Erythroblast (primary cell): ENCODE results near the gene SPO11.

Experiments
- GATA1 ChIP-seq: IDR thresholded peaks from 2 replicates; pipeline ENCODE4 v1.6.1; 2011; ENCODE audit warnings: low read depth, mild to moderate bottlenecking, control low read depth, low read length, moderate library complexity
- POLR2A ChIP-seq: IDR thresholded peaks from 2 replicates; pipeline ENCODE4 v1.6.1; 2011; ENCODE audit warnings: mild to moderate bottlenecking, low read length

- TF ChIP-seq POLR2A (no peak), GATA1 (no peak)
Observed at GRCh38 chr20:57325632-57326356, 3.8 kb upstream of the SPO11 start.
